K562 (cell line): ENCODE data around the gene CCNL2. TPM values are rescaled to one million over a fixed set of nuclear protein-coding genes. Genes with fewer than 3 reads are reported as not detected.
A peak's percentile ranks its signal among the peaks of the same experiment; 100 is the strongest.

Experiments
- CREM ChIP-seq: IDR thresholded peaks from 2 replicates; pipeline ENCODE4 v1.6.1; 2014; ENCODE audit warnings: antibody characterized with exemption, low read depth
- DDX20 ChIP-seq: fragments of 450-650 bp; IDR thresholded peaks from 2 replicates; pipeline ENCODE4 v1.6.1; 2016; ENCODE audit warnings: missing genetic modification characterization, low read depth, mild to moderate bottlenecking, missing compliant biosample characterization, moderate library complexity
- JUND ChIP-seq, 2 experiments: IDR thresholded peaks; 2 replicates in 1 of 2; 3 replicates in 1 of 2; pipeline ENCODE4 v1.6.1; 2011; ENCODE audit warnings: borderline replicate concordance in 2 of 2, low read depth in 2 of 2, low read length in 2 of 2, improper control_type of control experiment in 1 of 2, missing biosample characterization in 1 of 2, missing genetic modification characterization in 1 of 2, missing genetic modification reagents in 1 of 2
- NFIX ChIP-seq: fragments of 250-450 bp; sonication (Bioruptor Pico); IDR thresholded peaks from 2 replicates; pipeline ENCODE4 v1.4.0; 2020; ENCODE audit warnings: low read depth, mild to moderate bottlenecking, moderate library complexity
- ZNF140 ChIP-seq: fragments of 250-450 bp; sonication (Bioruptor Pico); IDR thresholded peaks from 2 replicates; pipeline ENCODE4 v1.8.0; 2021; ENCODE audit warnings: moderate library complexity, mild to moderate bottlenecking, inconsistent platforms
- ZNF354B ChIP-seq: fragments of 250-450 bp; sonication (Bioruptor Pico); IDR thresholded peaks from 2 replicates; pipeline ENCODE4 v1.4.0; 2020
- ZNF551 ChIP-seq: fragments of 250-450 bp; sonication (Bioruptor Pico); IDR thresholded peaks from 2 replicates; pipeline ENCODE4 v1.5.0; 2021; ENCODE audit warnings: mild to moderate bottlenecking, moderate library complexity
- polyA plus RNA-seq, 8 experiments: library from polyadenylated mRNA; depleted of rRNA in 4 of 8; stranded (reverse) in 5 of 8; unstranded in 3 of 8; fragments of >200 nt; fragmentation: Nextera tagmentation in 2 of 8; fragmentation: Illumina TruSeq in 1 of 8; extraction: Ambion mirVana in 2 of 8; extraction: Trizol in 1 of 8; gene quantifications; 2 replicates each; pipeline versions ENCODE4 v1.2.1 to v1.2.3, GENCODE V29; 2011 to 2014; ENCODE audit warnings: inconsistent platforms in 1 of 8, missing spikeins in 1 of 8
- total RNA-seq, 7 experiments: library from RNA; depleted of rRNA in 6 of 7; stranded (reverse); fragments of >200 nt in 6 of 7; fragmentation: Illumina TruSeq in 2 of 7; extraction: Trizol in 2 of 7; gene quantifications; 2 replicates each; pipeline versions ENCODE4 v1.2.1 to v1.2.3, GENCODE V29; 2011 to 2021; ENCODE audit warnings: low replicate concordance in 1 of 7
- TF ChIP-seq, protein P1 (sequence below), 2 experiments: fragments of 450-650 bp; IDR thresholded peaks; 2 replicates each; pipeline ENCODE4 v1.6.1; 2016; ENCODE audit warnings: mild to moderate bottlenecking in 2 of 2, borderline replicate concordance in 1 of 2, low read depth in 1 of 2, moderate library complexity in 1 of 2
- TF ChIP-seq, protein P2 (sequence below): fragments of 450-650 bp; IDR thresholded peaks from 2 replicates; pipeline ENCODE4 v1.6.1; 2017; ENCODE audit warnings: antibody characterized with exemption
- TF ChIP-seq, protein P3 (sequence below), 2 experiments: fragments of 250-450 bp in 1 of 2; fragments of 450-650 bp in 1 of 2; sonication (Bioruptor Pico) in 1 of 2; IDR thresholded peaks; 2 replicates each; pipeline versions ENCODE4 v1.6.1 to v1.8.0; 2016 to 2021; ENCODE audit warnings: mild to moderate bottlenecking in 2 of 2, moderate library complexity in 2 of 2, missing compliant biosample characterization in 1 of 2, missing genetic modification characterization in 1 of 2
- TF ChIP-seq, protein P4 (sequence below): fragments of 250-450 bp; sonication (Bioruptor Pico); IDR thresholded peaks from 2 replicates; pipeline ENCODE4 v1.4.0; 2020; ENCODE audit warnings: mild to moderate bottlenecking, moderate library complexity
- TF ChIP-seq, protein P5 (sequence below): sonication (generic); formaldehyde crosslinking; IDR thresholded peaks from 2 replicates; pipeline ENCODE4 v1.9.0; 2022; ENCODE audit warnings: mild to moderate bottlenecking, missing genetic modification reagents

Gene CCNL2
- total and polyA plus RNA-seq, 9 of the 15 experiments (the other 6 are each of a cell fraction or from before 2014, with no cell fraction given): 2.8 to 287 (median 94.5) TPM

DNA sequence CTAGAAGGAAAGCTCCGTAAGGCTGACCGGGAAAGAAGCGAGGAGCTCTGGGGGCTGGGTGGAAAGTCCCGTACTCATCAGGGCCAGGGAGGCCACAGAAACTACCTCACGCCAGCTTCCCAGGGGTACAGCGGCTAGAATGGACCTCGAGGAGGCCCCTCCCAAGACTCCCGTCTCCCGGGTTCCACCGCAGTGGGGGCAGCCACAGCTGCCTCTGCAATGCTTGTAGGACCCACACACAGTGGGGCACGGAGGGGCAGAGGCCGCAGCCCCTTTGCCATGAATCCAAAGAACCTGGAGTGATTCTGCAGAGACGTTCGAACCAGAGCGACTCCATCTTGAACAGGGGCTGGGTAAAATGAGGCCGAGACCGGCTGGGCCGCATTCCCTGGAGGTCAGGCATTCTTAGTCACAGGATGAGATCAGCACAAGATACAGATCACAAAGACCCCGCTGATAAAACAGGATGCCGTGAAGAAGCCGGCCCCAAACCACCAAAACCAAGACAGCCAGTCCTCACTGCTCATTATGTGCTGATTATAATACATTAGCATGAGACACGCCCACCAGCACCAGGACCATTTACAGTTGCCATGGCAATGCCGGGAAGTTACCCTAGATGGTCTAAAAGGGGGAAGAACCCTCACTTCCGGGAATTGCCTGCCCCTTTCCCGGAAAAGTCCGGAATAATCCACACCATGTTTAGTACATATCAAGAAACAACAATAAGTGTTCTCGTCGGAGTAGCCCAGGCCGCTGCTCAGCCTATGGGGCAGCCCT is 23.5 kb upstream of the CCNL2 start (continued):
- TF ChIP-seq NFIX (CRISPR knock-in tag): no peak
- no peak for TF ChIP-seq ZNF140 (CRISPR knock-in tag)
- TF ChIP-seq JUND (IDR thresholded peaks at IDR 0.05; ENCODE audit: borderline replicate concordance, low read depth, low read length): no peak
- peak; percentile 27; the same call in 1 of the 3 replicates for TF ChIP-seq JUND (tag; IDR thresholded peaks at IDR 0.05; ENCODE audit: borderline replicate concordance, low read depth, low read length)
- no peak for TF ChIP-seq ZNF551
- TF ChIP-seq, protein P1, sequence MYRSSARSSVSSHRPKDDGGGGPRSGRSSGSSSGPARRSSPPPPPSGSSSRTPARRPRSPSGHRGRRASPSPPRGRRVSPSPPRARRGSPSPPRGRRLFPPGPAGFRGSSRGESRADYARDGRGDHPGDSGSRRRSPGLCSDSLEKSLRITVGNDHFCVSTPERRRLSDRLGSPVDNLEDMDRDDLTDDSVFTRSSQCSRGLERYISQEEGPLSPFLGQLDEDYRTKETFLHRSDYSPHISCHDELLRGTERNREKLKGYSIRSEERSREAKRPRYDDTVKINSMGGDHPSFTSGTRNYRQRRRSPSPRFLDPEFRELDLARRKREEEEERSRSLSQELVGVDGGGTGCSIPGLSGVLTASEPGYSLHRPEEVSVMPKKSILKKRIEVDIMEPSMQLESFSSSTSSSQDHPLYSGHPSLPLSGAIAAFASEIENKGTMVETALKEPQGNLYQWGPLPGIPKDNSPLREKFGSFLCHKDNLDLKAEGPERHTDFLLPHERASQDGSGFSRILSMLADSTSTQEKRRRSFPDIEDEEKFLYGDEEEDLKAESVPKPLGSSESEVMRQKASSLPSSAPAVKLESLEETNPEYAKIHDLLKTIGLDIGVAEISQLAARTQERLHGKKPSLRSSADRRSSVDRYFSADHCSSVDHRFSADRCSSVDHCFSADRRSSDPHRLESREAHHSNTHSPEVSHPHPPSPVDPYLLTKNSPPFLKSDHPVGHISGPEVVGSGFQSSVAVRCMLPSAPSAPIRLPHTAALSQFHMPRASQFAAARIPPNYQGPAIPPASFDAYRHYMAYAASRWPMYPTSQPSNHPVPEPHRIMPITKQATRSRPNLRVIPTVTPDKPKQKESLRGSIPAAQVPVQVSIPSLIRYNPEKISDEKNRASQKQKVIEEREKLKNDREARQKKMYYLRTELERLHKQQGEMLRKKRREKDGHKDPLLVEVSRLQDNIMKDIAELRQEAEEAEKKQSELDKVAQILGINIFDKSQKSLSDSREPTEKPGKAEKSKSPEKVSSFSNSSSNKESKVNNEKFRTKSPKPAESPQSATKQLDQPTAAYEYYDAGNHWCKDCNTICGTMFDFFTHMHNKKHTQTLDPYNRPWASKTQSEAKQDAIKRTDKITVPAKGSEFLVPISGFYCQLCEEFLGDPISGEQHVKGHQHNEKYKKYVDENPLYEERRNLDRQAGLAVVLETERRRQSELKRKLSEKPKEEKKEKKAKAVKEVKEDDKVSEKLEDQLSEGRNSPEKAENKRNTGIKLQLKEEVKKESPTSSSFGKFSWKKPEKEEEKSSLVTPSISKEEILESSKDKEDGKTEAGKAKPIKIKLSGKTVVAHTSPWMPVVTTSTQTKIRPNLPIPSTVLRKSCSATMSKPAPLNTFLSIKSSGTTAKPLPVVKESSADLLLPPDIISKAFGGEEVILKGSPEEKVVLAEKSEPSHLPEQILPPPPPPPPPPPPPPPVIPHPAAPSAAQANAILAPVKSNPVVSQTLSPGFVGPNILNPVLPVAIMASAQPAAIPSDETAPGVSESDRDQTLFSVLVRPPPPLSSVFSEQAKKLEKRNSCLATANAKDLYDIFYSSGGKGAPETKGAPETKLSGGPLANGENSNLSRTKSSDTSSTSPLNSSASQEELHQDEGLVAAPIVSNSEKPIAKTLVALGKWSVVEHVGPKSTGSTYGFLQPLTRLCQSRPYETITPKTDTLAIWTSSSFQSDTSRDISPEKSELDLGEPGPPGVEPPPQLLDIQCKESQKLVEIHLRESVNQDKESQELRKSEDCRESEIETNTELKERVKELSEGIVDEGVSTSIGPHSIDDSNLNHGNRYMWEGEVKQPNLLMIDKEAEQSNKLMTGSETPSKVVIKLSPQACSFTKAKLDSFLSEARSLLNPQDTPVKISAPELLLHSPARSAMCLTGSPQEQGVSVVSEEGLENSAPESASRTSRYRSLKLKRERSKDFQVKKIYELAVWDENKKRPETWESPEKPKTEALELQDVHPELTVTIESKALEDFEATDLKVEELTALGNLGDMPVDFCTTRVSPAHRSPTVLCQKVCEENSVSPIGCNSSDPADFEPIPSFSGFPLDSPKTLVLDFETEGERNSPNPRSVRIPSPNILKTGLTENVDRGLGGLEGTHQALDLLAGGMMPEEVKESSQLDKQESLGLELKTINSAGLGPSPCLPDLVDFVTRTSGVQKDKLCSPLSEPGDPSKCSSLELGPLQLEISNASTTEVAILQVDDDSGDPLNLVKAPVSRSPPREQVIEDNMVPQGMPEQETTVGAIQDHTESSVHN (IDR thresholded peaks at IDR 0.05; ENCODE audit: borderline replicate concordance in 1 of 2, low read depth in 1 of 2): no peak
- TF ChIP-seq, protein P2, sequence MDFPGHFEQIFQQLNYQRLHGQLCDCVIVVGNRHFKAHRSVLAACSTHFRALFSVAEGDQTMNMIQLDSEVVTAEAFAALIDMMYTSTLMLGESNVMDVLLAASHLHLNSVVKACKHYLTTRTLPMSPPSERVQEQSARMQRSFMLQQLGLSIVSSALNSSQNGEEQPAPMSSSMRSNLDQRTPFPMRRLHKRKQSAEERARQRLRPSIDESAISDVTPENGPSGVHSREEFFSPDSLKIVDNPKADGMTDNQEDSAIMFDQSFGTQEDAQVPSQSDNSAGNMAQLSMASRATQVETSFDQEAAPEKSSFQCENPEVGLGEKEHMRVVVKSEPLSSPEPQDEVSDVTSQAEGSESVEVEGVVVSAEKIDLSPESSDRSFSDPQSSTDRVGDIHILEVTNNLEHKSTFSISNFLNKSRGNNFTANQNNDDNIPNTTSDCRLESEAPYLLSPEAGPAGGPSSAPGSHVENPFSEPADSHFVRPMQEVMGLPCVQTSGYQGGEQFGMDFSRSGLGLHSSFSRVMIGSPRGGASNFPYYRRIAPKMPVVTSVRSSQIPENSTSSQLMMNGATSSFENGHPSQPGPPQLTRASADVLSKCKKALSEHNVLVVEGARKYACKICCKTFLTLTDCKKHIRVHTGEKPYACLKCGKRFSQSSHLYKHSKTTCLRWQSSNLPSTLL: no peak
- no peak for TF ChIP-seq CREM
- TF ChIP-seq, protein P3, sequence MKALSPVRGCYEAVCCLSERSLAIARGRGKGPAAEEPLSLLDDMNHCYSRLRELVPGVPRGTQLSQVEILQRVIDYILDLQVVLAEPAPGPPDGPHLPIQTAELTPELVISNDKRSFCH (CRISPR knock-in tag; IDR thresholded peaks at IDR 0.05): 0 out of 2 replicates have a peak, but pooled peaks have one; percentile 61
- TF ChIP-seq, protein P3 (tag; IDR thresholded peaks at IDR 0.05): peak; percentile 98
- TF ChIP-seq, protein P4, sequence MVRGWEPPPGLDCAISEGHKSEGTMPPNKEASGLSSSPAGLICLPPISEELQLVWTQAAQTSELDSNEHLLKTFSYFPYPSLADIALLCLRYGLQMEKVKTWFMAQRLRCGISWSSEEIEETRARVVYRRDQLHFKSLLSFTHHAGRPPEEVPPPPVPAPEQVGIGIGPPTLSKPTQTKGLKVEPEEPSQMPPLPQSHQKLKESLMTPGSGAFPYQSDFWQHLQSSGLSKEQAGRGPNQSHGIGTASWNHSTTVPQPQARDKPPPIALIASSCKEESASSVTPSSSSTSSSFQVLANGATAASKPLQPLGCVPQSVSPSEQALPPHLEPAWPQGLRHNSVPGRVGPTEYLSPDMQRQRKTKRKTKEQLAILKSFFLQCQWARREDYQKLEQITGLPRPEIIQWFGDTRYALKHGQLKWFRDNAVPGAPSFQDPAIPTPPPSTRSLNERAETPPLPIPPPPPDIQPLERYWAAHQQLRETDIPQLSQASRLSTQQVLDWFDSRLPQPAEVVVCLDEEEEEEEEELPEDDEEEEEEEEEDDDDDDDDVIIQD (CRISPR knock-in tag): peak; percentile 83; the same call in 1 of the 2 replicates
- peak; percentile 89 for TF ChIP-seq DDX20 (tag)
- 0 out of 2 replicates have a peak, but pooled peaks have one; percentile 76 for TF ChIP-seq ZNF354B
- TF ChIP-seq, protein P5, sequence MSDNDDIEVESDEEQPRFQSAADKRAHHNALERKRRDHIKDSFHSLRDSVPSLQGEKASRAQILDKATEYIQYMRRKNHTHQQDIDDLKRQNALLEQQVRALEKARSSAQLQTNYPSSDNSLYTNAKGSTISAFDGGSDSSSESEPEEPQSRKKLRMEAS (CRISPR knock-in tag): no peak
